Suppressor macrophage treated with lipopolysaccharide for 4 hours (primary cell): ENCODE data around the gene BIK.

Experiments used
- DNase-seq: peaks from one replicate; pipeline ENCODE4 v3.0.0-alpha.2; 2020

BIK gene

GRCh38 chr22:43164636-43165035 is 54.1 kb downstream of the BIK start:
- DNase-seq = no peak

DNA sequence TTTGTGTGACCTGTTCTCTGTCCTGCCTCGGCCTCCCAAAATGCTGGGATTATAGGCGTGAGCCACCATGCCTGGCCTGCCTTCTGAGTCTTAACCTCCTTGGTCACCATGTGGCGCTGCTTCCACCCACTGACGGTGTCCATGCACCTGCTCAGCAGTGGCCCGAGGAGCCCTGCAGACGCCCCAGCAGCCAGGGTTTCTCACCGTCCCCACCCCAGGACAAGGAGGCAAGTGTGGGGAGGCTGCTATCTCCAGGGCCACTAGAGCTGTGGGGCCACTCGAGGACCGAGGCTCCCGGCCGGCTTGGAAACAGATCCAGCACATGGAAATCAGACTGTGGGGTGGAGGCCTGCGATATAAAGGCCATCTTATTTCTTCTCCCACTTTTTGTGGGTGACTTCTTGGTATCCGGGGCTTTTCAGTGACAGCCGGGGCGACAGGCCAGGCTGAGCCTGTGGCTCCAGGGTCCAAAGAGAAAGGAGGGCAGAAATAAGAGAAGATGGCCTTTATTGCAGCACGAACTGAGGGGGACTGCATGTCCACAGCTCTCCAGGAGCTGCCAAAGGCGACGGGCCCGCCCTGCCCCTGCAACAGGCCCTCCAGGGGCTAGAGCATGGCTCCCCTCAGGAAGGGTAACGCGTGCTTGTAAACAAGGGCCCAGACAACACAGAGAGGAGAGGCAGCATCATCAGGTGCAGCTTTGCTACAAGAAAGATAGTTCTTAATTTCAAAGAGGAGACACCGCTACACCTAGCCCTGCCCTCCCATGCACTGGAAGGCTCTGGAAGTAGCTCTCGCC is 55.8 kb downstream of the BIK start:
- no peak for DNase-seq

- no peak for DNase-seq
These were observed 56.5 kb downstream of the BIK start for GRCh38 chr22:43167001-43167589.

- DNase-seq = no peak
These were observed 58.1 kb downstream of the BIK start for GRCh38 chr22:43168471-43169309.

DNA sequence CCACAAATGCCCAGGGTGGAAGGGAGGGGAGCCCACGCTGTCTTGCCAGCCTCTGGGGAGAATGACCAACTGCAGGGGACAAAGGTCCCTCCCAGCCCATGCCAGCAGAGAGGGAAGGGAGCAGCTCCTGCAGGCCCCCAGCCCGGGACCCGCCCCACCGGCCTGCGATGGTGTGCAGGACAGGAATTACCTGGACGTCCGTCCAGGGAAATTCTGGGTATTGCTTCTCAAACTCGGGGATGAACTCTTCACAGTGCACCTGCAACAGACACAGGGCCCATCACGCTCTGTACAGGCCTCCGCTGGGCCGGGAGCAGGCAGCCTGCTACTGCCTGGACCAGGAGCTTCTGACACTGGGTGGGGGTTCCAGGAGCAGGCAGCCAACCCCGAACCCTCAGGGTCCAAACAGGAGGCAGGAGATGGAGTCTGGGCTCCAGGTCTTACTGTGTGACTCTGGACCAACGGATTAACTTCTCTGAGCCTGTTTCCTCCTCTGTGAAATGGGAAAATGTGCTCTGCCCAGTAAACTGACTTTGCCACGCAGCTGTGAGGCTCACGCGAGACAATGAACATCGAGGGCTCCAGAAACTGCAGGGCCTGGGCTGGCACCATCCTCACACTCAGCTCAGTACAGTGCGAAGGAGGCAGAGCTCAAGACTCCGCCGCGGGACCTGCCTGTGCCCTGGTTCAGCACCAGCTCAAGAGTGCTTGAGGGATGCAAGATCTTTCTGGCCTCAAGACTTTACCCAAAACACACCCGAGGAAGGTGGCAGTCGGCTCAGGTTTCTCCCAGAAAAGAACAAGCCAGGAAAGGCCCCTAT is 59.0 kb downstream of the BIK start:
- no peak for DNase-seq

DNA sequence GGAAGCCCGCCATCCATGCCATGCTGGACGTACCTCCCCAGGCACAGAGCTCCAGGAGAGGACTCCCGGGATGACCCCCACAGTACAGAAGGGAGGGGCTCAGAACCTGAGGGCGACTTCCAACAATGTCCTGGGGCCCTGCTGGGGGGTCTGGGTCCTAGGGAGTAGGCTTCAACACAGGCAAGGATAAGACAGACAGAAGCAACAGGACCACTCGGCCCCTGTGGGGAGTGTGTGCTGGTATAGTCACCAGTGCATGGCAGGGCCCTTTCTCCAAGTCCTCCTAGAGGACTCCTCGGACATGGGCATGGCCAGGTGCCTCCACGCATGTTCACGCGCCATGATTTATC is 59.6 kb downstream of the BIK start:
- DNase-seq = no peak

DNA sequence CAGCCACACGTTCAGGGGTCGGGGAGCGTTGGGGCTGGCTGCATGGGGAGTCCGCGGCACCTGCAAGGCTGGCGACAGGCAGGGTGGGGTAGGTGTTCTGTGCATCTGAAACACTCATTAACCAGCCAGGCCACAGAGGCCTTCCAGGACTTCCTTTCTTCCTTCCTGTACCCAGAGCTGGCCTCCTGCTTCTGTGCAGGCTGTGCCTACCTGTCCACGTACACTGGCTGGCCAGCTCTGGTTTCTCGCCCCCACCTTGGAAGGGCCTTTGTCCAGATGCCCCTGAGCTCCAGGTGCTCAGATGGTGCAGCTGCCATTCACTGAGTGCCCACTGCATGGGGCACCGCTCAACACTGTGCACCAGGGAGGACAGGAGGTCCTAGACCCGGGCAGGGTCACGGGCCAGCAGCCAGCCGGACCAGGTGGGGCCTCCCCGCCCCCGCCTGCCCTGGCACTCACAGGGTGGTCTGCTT is 60.5 kb downstream of the BIK start:
- DNase-seq = no peak

- no peak for DNase-seq
These were observed 61.1 kb downstream of the BIK start for GRCh38 chr22:43171607-43172006.

GRCh38 chr22:43172191-43172590 is 61.6 kb downstream of the BIK start:
- DNase-seq = no peak

DNA sequence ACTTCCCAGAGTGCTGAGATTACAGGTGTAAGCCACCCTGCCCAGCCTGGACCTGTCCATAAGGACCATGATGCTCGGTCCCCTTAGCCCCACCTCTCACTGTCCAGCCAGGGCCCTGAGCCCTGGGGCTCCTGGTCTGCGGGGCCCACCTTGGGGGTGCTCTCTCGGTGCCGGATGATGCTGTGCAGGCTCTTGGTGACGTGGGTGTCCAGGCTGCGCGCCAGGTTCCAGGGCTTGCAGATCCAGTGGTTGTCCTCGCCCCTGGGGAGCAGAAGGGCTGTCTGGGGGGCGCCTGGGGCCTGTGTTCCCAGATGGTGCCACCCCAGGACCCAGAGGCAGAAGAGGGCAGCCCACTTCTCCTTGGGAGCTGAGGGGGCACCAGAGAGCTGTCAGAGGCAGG is 63.0 kb downstream of the BIK start:
- no peak for DNase-seq

DNA sequence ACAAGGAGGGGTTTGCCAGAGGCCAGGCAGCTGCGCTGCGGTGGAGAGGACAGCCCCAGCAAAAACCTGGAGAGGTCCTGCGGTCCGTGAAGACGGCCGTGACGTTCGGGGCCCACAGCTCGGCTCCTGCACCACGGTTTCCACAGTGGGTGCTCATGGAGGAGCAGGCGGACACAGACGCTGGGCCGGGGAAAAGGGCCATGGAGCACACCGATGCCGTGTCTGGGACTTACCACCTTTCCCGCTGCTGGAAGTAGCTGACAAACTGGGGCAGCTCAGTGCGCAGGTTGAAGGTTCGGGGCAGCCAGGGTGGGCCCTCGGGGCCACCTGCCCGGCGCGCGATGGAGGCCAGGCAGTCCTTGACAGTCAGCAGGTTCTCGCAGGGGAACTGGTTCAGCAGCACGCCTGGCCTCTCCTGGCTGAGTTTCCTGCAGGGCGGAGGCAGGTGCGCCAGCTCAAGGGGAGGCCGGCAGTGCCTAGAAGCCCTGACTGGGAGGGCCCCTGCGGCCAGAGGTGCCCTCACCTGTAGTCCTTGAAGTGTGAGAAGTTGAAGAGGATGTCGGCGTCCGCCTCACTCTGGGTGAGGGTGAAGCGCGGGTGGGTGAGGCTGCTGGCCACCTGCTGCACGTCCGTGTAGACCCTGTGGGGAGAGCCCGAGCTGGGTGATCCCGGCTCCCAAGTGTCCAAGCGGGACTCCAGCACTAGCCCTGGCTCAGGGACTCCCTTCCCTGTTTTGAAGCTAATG is 63.6 kb downstream of the BIK start:
- DNase-seq = no peak

- DNase-seq = no peak
These were observed 64.5 kb downstream of the BIK start for GRCh38 chr22:43174941-43175531.

DNA sequence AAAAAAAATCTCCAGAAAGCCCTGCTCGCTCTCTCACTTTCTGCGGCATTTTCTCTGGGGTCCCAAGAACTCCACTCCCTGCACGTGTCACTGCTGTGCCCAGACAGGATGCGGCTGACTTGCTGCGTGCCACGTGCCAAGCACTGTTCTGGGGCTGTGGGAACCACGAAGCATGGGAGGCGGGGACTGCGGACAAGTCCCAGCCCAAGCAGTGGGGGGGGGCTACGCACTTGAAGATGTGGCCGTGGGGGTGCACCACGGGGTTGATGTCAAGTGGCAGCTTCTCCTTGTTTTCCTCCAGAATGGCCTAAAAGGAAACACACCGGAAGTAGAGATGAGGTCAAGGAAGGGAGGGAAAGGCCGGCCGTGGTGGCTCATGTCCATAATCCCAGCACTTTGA is 65.5 kb downstream of the BIK start:
- no peak for DNase-seq

DNA sequence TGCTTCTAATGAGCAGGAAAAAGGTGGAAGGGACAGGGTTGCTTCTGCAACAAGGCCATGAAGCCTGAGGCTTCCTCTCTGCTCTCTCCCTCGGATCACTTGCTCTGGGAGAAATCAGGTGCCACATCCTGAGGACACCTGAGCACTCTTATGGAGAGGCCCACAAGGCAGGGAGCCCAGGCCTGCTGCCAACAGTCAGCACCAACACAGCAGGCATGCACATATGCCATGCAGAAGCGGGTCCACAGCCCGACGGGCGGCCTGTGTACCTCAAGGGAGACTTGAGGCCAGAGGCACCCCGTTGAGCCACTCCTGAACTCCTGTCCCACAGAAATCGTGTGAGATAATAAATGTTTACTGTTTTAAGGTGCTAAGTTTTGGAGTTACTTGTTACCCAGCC is 66.9 kb downstream of the BIK start:
- no peak for DNase-seq
